ENCODE data around the gene SERPINA5. TPM values are rescaled to one million over a fixed set of nuclear protein-coding genes. Genes with fewer than 3 reads are reported as not detected.

SERPINA5 gene
- total RNA-seq, 6 experiments from 2014 or later = 24.7 to 317 (median 167) TPM

DNA sequence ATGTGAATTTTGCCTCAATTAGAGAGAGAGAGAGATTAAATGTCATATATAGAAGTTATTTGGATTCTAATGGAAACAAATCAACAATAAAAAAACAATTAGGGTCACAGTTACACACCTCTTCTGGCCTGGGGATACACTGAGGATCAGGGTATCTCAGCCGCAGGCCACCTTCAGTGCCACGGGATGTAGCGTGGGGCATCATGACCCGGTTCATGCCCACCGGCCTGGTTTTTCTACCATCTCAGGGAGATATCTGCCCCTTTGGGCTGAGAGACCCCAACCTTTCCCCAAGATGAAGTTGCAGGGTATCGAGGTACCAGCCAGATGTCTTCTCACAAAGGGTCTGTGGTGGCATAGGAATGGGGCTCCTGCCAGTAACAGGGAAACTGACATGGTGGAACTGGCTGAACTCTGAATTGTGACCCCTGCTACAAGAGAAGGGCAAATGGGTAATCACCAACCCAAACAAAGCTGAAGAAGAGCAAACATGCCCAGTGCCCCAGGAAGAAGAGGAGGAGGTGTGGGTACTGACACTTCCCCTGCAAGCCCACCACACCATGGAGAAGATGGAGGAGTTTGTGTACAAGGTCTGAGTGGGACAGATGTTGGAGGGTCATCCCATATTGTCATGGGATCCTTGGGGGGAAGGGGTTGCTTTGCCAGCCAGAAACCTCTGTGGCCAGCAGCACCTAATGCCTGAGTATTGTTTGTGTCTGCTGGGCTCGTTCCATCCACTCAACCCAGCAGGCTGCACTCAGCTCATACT, 50.5 kb downstream of the SERPINA5 start:
- no peak for TF ChIP-seq POLR2A (IDR thresholded peaks at IDR 0.05)
- TF ChIP-seq, protein P1, sequence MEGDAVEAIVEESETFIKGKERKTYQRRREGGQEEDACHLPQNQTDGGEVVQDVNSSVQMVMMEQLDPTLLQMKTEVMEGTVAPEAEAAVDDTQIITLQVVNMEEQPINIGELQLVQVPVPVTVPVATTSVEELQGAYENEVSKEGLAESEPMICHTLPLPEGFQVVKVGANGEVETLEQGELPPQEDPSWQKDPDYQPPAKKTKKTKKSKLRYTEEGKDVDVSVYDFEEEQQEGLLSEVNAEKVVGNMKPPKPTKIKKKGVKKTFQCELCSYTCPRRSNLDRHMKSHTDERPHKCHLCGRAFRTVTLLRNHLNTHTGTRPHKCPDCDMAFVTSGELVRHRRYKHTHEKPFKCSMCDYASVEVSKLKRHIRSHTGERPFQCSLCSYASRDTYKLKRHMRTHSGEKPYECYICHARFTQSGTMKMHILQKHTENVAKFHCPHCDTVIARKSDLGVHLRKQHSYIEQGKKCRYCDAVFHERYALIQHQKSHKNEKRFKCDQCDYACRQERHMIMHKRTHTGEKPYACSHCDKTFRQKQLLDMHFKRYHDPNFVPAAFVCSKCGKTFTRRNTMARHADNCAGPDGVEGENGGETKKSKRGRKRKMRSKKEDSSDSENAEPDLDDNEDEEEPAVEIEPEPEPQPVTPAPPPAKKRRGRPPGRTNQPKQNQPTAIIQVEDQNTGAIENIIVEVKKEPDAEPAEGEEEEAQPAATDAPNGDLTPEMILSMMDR (IDR thresholded peaks at IDR 0.05) = no peak
- H3K27me3 ChIP-seq = no peaks in the 10 kb centered on the region
- peak; percentile 24 to 75 (median 68) for ATAC-seq
- intact Hi-C loops (cut with DNase I) = no loop called here
- DNase-seq = peak in 1 of 3 donors; percentile 65
- H3K4me3 ChIP-seq = no peak overlapping the region
- peak overlapping the region in 1 of 3 donors; percentile 80 for H3K27ac ChIP-seq
- no peaks in the 10 kb centered on the region for H3K36me3 ChIP-seq
- H3K4me1 ChIP-seq = peaks cover 0 to 74% (median 31%) of the 10 kb centered on the region in 4 donors
- no peaks in the 10 kb centered on the region for H3K9me3 ChIP-seq
- 80% methylated on average over 6 of the region's 7 CpGs for WGBS (ENCODE audit: insufficient coverage, low coverage, low lambda C conversion rate, missing lambda C conversion rate)

DNA sequence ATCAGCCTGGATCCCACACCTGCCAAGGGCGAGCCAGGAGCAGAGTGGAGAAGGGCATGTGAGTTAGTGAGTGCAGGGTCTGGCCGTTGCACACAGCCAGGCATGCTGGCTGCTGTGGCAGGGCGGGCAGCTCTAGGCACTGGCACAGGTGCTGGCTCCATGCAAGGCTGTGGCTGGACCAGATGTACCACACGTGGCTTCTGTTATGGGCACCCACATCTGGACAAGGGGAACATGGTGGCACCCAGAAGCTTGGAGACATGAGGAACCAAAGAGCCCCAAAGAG, 51.0 kb downstream of the SERPINA5 start:
- TF ChIP-seq, protein P1 (IDR thresholded peaks at IDR 0.05) = no peak
- no peak for TF ChIP-seq POLR2A (IDR thresholded peaks at IDR 0.05)
- Histone ChIP-seq H3K36me3 (no peaks in the 10 kb centered on the region), H3K27ac (peak overlapping the region in 1 of 3 donors; percentile 80), H3K9me3 (no peaks in the 10 kb centered on the region), H3K4me3 (no peak overlapping the region), H3K27me3 (no peaks in the 10 kb centered on the region), H3K4me1 (peaks cover 0 to 74% (median 31%) of the 10 kb centered on the region in 4 donors)
- 40% methylated on average over 1 of the region's 4 CpGs for WGBS (ENCODE audit: insufficient coverage, low coverage, low lambda C conversion rate, missing lambda C conversion rate)
- intact Hi-C loops (cut with DNase I) = no loop called here
- ATAC-seq (peak; percentile 32 to 85 (median 80)), DNase-seq (peak in 2 of 3 donors; percentile 91)

DNA sequence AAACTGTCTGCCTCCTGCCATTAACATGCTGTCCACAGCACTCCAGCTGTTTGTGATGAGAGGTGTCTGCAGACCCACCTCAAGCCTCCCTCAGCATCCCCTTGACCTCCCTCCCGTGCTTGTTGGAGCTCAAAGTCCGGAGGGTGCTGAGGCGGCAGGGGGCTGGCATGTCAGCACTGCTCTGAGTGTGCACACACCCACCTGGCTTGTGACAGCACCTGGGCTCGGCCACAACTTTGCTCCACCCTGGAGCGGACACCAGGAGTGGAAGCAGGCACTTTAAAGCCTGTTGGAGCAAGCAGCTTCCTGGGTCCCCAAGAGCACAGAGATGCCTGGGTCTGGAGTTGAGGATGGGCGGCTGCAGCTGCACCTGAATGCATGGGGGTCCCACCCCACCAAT, 51.9 kb downstream of the SERPINA5 start:
- no CpG with 5 or more reads among the region's 6 CpGs for WGBS (ENCODE audit: insufficient coverage, low coverage, low lambda C conversion rate, missing lambda C conversion rate)
- Histone ChIP-seq H3K4me1 (peaks cover 0 to 73% (median 30%) of the 10 kb centered on the region in 4 donors), H3K9me3 (no peaks in the 10 kb centered on the region), H3K4me3 (no peak overlapping the region), H3K36me3 (no peaks in the 10 kb centered on the region), H3K27me3 (no peaks in the 10 kb centered on the region), H3K27ac (peak overlapping the region in 2 of 3 donors; percentile 21 to 80)
- DNase-seq (peak in 1 of 3 donors; percentile 55), ATAC-seq (peak in 2 of 4 donors; percentile 3 to 5)
- TF ChIP-seq, protein P1 (IDR thresholded peaks at IDR 0.05) = no peak
- no peak for TF ChIP-seq POLR2A (IDR thresholded peaks at IDR 0.05)
- intact Hi-C loops (cut with DNase I) = no loop called here

DNA sequence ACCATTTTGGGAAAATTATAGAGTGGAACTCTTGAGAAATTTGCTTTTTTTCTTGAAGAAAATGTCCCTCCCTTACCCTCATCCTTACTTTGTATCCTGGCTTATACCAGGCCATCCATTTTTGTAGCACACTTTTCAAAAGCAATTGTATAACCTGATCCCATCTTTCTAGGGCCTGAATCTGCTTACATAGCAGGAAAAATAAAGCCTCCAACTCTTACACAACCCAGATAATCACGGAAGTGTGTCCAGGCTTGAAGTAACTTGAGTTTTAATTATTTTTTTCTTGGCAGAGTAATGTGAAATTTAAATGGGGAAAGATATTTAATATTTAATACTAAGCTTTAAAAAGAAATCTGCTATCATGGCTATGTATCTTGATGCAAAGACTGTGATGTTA, 53.9 kb downstream of the SERPINA5 start:
- no peaks in the 10 kb centered on the region for H3K27me3 ChIP-seq
- peak overlapping the region in 1 of 3 donors; percentile 8 for H3K27ac ChIP-seq
- no peak for ATAC-seq
- no peaks in the 10 kb centered on the region for H3K9me3 ChIP-seq
- DNase-seq = peak in 1 of 3 donors; percentile 2
- H3K4me1 ChIP-seq = peaks cover 0 to 76% (median 32%) of the 10 kb centered on the region in 4 donors
- WGBS (ENCODE audit: insufficient coverage, low coverage, low lambda C conversion rate, missing lambda C conversion rate) = 13% methylated on average over 1 of the region's 1 CpG
- intact Hi-C loops (cut with DNase I) = no loop called here
- H3K36me3 ChIP-seq = no peaks in the 10 kb centered on the region
- no peak overlapping the region for H3K4me3 ChIP-seq
- no peak for TF ChIP-seq POLR2A (IDR thresholded peaks at IDR 0.05)
- TF ChIP-seq, protein P1 (IDR thresholded peaks at IDR 0.05) = no peak

Data from right lobe of liver (tissue), 6 donors.